Progenitor cell of endocrine pancreas (in vitro differentiated cells): ENCODE measurements around the gene RYR3. TPM values are rescaled to one million over a fixed set of nuclear protein-coding genes. Genes with fewer than 3 reads are reported as not detected.

Experiments used
- DNase-seq: peaks from one replicate; pipeline ENCODE4 v3.0.0; 2021; ENCODE audit warnings: low spot score; ENCODE audit not compliant: unreplicated experiment
- H3K27ac Mint-ChIP-seq: 2 replicates; pipeline ENCODE4 v1.8.0; 2021; ENCODE audit warnings: mild to moderate bottlenecking, moderate library complexity, mixed read lengths
- H3K27me3 Mint-ChIP-seq: 2 replicates; pipeline ENCODE4 v1.8.0; 2021; ENCODE audit warnings: mixed read lengths
- H3K36me3 Mint-ChIP-seq: 2 replicates; pipeline ENCODE4 v1.8.0; 2022; ENCODE audit warnings: mixed read lengths; ENCODE audit not compliant: insufficient read depth
- H3K4me1 Mint-ChIP-seq: 2 replicates; pipeline ENCODE4 v1.8.0; 2021; ENCODE audit warnings: low read depth, mixed read lengths
- H3K4me3 Mint-ChIP-seq: 2 replicates; pipeline ENCODE4 v1.8.0; 2021; ENCODE audit warnings: low read depth, mild to moderate bottlenecking, moderate library complexity, mixed read lengths
- H3K9me3 Mint-ChIP-seq: 2 replicates; pipeline ENCODE4 v1.8.0; 2021; ENCODE audit warnings: low read depth, mixed read lengths
- total RNA-seq: library from RNA; stranded (reverse); gene quantifications from 2 replicates; pipeline ENCODE4 v1.2.1, GENCODE V29; 2021
- TF ChIP-seq, protein P1 (sequence below): fragments of 200-600 bp; sonication (generic); IDR thresholded peaks from one replicate; pipeline ENCODE4 v1.5.0; 2021; ENCODE audit warnings: antibody characterized with exemption, mild to moderate bottlenecking; ENCODE audit not compliant: unreplicated experiment

RYR3 gene
- total RNA-seq, 1 donor from 2014 or later, result 0.07 TPM

DNA sequence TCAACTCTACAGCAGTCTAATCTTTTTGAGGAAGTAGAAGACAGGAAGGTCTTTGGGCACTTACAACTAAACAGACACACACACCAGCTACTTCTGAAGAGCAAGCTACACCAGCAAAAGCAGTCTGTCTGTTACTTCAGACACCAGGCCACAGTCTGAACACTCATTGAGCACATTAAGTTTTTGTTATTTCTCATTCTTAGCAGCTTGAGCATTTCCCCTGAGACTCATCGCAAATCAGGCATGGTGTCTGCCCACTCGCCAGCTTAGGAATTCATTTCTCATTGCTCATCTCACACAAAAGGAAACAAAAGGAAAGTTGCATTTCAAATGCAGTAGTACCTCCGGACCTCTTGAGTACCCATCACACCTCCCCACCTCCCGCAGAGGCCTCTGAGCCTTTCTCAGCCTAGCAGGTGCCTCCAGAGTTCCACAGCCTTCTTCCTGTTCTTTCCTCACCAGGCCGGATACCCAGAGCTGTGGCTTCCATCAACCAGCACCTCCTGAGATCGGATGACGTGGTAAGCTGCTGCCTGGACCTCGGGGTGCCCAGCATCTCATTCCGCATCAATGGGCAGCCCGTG is 302.0 kb downstream of the RYR3 start:
- Mint-ChIP-seq H3K27me3 (no peaks in the 10 kb centered on the region), H3K9me3 (no peaks in the 10 kb centered on the region), H3K27ac (no peak overlapping the region), H3K4me3 (no peak overlapping the region), H3K4me1 (no peaks in the 10 kb centered on the region), H3K36me3 (no peaks in the 10 kb centered on the region)
- TF ChIP-seq, protein P1, sequence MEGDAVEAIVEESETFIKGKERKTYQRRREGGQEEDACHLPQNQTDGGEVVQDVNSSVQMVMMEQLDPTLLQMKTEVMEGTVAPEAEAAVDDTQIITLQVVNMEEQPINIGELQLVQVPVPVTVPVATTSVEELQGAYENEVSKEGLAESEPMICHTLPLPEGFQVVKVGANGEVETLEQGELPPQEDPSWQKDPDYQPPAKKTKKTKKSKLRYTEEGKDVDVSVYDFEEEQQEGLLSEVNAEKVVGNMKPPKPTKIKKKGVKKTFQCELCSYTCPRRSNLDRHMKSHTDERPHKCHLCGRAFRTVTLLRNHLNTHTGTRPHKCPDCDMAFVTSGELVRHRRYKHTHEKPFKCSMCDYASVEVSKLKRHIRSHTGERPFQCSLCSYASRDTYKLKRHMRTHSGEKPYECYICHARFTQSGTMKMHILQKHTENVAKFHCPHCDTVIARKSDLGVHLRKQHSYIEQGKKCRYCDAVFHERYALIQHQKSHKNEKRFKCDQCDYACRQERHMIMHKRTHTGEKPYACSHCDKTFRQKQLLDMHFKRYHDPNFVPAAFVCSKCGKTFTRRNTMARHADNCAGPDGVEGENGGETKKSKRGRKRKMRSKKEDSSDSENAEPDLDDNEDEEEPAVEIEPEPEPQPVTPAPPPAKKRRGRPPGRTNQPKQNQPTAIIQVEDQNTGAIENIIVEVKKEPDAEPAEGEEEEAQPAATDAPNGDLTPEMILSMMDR, result no peak
- DNase-seq, result no peak

DNA sequence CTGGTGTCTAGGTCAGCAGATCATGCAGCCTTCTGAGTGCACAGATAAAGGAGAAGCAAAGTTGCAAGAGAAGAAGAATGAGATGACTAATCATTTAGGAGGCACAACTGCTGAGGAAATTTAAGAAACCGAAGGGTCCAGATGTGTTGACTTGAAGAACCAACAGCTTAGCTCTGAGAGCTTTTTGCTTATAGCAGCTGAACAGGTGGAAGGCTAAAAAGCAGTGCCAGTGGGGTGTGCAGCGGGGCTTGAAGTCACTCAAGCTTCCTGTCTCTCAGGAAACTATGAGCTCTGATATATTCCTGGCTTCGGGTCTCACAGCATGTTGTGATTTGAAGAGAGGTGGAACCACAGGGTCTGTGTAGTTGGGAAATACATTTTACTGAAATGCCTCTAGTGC is 305.7 kb downstream of the RYR3 start:
- TF ChIP-seq, protein P1, result no peak
- Mint-ChIP-seq H3K9me3 (no peaks in the 10 kb centered on the region), H3K27ac (no peak overlapping the region), H3K27me3 (no peaks in the 10 kb centered on the region), H3K4me1 (no peaks in the 10 kb centered on the region), H3K36me3 (no peaks in the 10 kb centered on the region), H3K4me3 (no peak overlapping the region)
- DNase-seq, result no peak

DNA sequence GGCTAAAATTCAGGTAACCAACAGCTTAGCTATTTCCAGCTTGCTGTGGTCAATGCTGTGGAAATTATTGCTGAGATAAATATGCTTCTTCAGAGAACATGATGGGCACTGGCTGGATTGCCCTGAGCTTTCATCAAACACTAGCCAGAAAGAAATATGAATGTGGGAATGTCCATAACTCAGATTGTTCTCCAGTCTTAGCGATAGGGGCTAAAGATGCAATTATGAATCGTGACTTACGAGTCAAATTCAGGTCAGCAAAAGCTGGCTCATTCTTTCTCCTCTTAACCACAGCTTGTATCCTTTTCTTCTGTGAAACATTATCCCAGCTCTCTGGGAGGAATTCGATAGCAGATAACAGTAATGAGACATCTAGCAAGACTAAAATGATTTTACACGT is 307.6 kb downstream of the RYR3 start:
- Mint-ChIP-seq H3K4me1 (no peaks in the 10 kb centered on the region), H3K27ac (no peak overlapping the region), H3K9me3 (no peaks in the 10 kb centered on the region), H3K4me3 (no peak overlapping the region), H3K27me3 (no peaks in the 10 kb centered on the region), H3K36me3 (no peaks in the 10 kb centered on the region)
- TF ChIP-seq, protein P1, result no peak
- no peak for DNase-seq

DNA sequence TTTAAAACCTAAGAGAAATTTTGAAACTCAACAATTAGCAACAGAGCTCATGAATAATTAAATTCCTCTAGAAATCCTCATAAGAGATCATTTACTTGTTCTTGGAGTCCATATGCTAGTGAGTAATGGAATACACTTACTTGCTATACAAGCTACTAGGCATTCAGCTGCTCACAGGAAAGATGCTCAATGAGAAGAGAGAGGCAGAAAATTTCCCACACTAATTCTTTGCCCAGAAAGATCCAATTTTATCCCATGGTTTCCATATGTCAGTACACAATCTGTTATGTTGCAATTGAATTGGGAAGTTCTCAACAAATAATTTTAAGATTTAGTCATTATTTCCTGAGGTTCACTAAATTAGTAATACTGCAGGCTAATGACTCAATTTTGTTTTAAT is 310.4 kb downstream of the RYR3 start:
- Mint-ChIP-seq H3K36me3 (no peaks in the 10 kb centered on the region), H3K4me1 (no peaks in the 10 kb centered on the region), H3K27me3 (no peaks in the 10 kb centered on the region), H3K27ac (no peak overlapping the region), H3K9me3 (peaks cover 2% of the 10 kb centered on the region), H3K4me3 (no peak overlapping the region)
- no peak for DNase-seq
- TF ChIP-seq, protein P1, result no peak

DNA sequence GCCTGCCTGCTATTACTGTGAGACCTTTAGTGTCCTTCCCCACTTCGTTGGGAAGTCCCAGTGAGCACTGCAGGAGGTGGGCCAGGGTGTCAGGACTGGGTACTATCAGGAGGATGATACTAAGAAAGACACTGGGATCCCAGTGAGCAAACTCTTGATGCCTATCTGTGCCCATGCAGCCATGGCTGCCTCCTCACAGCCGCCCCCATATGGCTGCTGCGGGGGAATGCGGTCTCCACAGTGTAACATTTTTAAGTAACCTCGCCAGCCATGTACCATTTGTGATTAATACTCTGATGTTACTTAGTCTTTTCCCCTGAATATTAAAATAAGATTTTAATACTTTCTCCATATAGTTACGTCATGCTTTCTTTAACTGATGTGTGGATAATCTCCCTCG is 312.2 kb downstream of the RYR3 start:
- Mint-ChIP-seq H3K27ac (no peak overlapping the region), H3K4me1 (no peaks in the 10 kb centered on the region), H3K27me3 (peaks cover 1% of the 10 kb centered on the region), H3K4me3 (no peak overlapping the region), H3K9me3 (peaks cover 7% of the 10 kb centered on the region), H3K36me3 (no peaks in the 10 kb centered on the region)
- TF ChIP-seq, protein P1, result peak; percentile 25
- no peak for DNase-seq
